GM23338 (cell line): Measurements from ENCODE around the gene DEFB124. TPM values are rescaled to one million over a fixed set of nuclear protein-coding genes. Genes with fewer than 3 reads are reported as not detected.

Source experiments
- ATAC-seq: fragments of 200-7000 bp; cut with Tn5 transposase; 3 replicates; pipeline ENCODE4 v1.9.1; 2020
- DNase-seq: peaks from one replicate; pipeline ENCODE4 v3.0.0-alpha.2; 2015; ENCODE audit warnings: low spot score
- H2AFZ ChIP-seq: fragments of 200-600 bp; sonication (generic); 2 replicates; pipeline ENCODE4 v1.8.0; 2016; ENCODE audit warnings: antibody characterized with exemption, mild to moderate bottlenecking, moderate library complexity
- H3F3A ChIP-seq: fragments of 200-600 bp; sonication (generic); replicated peaks from 2 replicates; pipeline ENCODE4 v1.8.0; 2017; ENCODE audit warnings: antibody characterized with exemption, mixed run types, low read depth
- H3K27ac ChIP-seq: fragments of 200-600 bp; sonication (generic); 2 replicates; pipeline ENCODE4 v1.6.1; 2016; ENCODE audit warnings: low read depth
- H3K27me3 ChIP-seq: fragments of 200-600 bp; sonication (generic); 2 replicates; pipeline ENCODE4 v1.8.0; 2016; ENCODE audit warnings: mild to moderate bottlenecking, mixed run types, moderate library complexity; ENCODE audit not compliant: insufficient read depth
- H3K36me3 ChIP-seq: fragments of 200-600 bp; sonication (generic); 2 replicates; pipeline ENCODE4 v1.8.0; 2016; ENCODE audit warnings: mild to moderate bottlenecking; ENCODE audit not compliant: insufficient read depth
- H3K4me1 ChIP-seq: fragments of 200-600 bp; sonication (generic); 2 replicates; pipeline ENCODE4 v1.8.0; 2016; ENCODE audit warnings: mild to moderate bottlenecking, moderate library complexity; ENCODE audit not compliant: insufficient read depth
- H3K4me2 ChIP-seq: fragments of 200-600 bp; sonication (generic); 2 replicates; pipeline ENCODE4 v1.7.1; 2017; ENCODE audit warnings: mixed run types
- H3K4me3 ChIP-seq: fragments of 200-600 bp; sonication (generic); 2 replicates; pipeline ENCODE4 v1.6.1; 2016; ENCODE audit warnings: mixed run types
- H3K79me2 ChIP-seq: fragments of 200-600 bp; sonication (generic); replicated peaks from 2 replicates; pipeline ENCODE4 v1.8.0; 2017; ENCODE audit warnings: mild to moderate bottlenecking; ENCODE audit not compliant: insufficient read depth
- H3K9me2 ChIP-seq: fragments of 200-600 bp; sonication (generic); 2 replicates; pipeline ENCODE4 v1.8.0; 2017; ENCODE audit not compliant: insufficient read depth
- H4K20me1 ChIP-seq: fragments of 200-600 bp; sonication (generic); replicated peaks from 2 replicates; pipeline ENCODE4 v1.8.0; 2017; ENCODE audit warnings: mild to moderate bottlenecking; ENCODE audit not compliant: insufficient read depth
- H3K27ac Mint-ChIP-seq: 2 replicates; pipeline ENCODE4 v1.8.0; 2020; ENCODE audit warnings: inconsistent platforms, mild to moderate bottlenecking, moderate library complexity, mixed read lengths
- H3K27me3 Mint-ChIP-seq: 3 replicates; pipeline ENCODE4 v1.8.0; 2022; ENCODE audit warnings: low read depth, mild to moderate bottlenecking, moderate library complexity, mixed read lengths, inconsistent platforms; ENCODE audit not compliant: insufficient read depth, poor library complexity
- H3K36me3 Mint-ChIP-seq: 3 replicates; pipeline ENCODE4 v1.8.0; 2021; ENCODE audit warnings: low read depth, mild to moderate bottlenecking, inconsistent platforms, moderate library complexity, mixed read lengths
- H3K4me1 Mint-ChIP-seq: 3 replicates; pipeline ENCODE4 v1.8.0; 2020; ENCODE audit warnings: mild to moderate bottlenecking, inconsistent platforms, mixed read lengths
- H3K4me3 Mint-ChIP-seq: 3 replicates; pipeline ENCODE4 v1.8.0; 2021; ENCODE audit warnings: moderate library complexity, mild to moderate bottlenecking, inconsistent platforms, mixed read lengths
- H3K9me3 Mint-ChIP-seq: 3 replicates; pipeline ENCODE4 v1.8.0; 2020; ENCODE audit warnings: moderate library complexity, mild to moderate bottlenecking, inconsistent platforms, mixed read lengths
- CREB1 ChIP-seq: fragments of 250-450 bp; sonication (Bioruptor Pico); IDR thresholded peaks from 2 replicates; pipeline ENCODE4 v1.5.0; 2020; ENCODE audit warnings: low read depth, mild to moderate bottlenecking, moderate library complexity
- CTCF ChIP-seq, 2 experiments: fragments of 200-600 bp in 1 of 2; sonication (generic) in 1 of 2; conservative IDR thresholded peaks; 2 replicates each; pipeline versions ENCODE4 v1.5.1 to v1.6.1; 2016 to 2017; ENCODE audit warnings: antibody characterized with exemption in 2 of 2, low read depth in 2 of 2, mild to moderate bottlenecking in 2 of 2, moderate library complexity in 1 of 2
- ETS1 ChIP-seq: IDR thresholded peaks from 2 replicates; pipeline ENCODE4 v1.6.1; 2016; ENCODE audit warnings: antibody characterized with exemption
- EZH2 ChIP-seq: fragments of 200-600 bp; sonication (generic); IDR thresholded peaks from one replicate; pipeline ENCODE4 v1.8.0; 2017; ENCODE audit warnings: antibody characterized with exemption, mild to moderate bottlenecking, low read depth; ENCODE audit not compliant: unreplicated experiment
- EZH2phosphoT487 ChIP-seq: fragments of 200-600 bp; sonication (generic); IDR thresholded peaks from one replicate; pipeline ENCODE4 v1.8.1; 2018; ENCODE audit warnings: antibody characterized with exemption; ENCODE audit not compliant: unreplicated experiment
- JUNB ChIP-seq: IDR thresholded peaks from one replicate; pipeline ENCODE4 v1.6.1; 2016; ENCODE audit warnings: antibody characterized with exemption; ENCODE audit not compliant: unreplicated experiment
- NANOG ChIP-seq: IDR thresholded peaks from 2 replicates; pipeline ENCODE4 v1.6.1; 2016; ENCODE audit warnings: antibody characterized with exemption, borderline replicate concordance
- POLR2AphosphoS5 ChIP-seq: IDR thresholded peaks from 2 replicates; pipeline ENCODE4 v1.6.1; 2016; ENCODE audit warnings: antibody characterized with exemption, low read depth
- REST ChIP-seq: IDR thresholded peaks from one replicate; pipeline ENCODE4 v1.6.1; 2018; ENCODE audit warnings: antibody characterized with exemption; ENCODE audit not compliant: unreplicated experiment
- STAT1 ChIP-seq: IDR thresholded peaks from one replicate; pipeline ENCODE4 v1.6.1; 2016; ENCODE audit warnings: antibody characterized with exemption; ENCODE audit not compliant: unreplicated experiment
- ZNF114 ChIP-seq: fragments of 250-450 bp; sonication (Bioruptor Pico); IDR thresholded peaks from 2 replicates; pipeline ENCODE4 v1.5.0; 2020; ENCODE audit warnings: mild to moderate bottlenecking, moderate library complexity
- ZNF331 ChIP-seq: fragments of 250-450 bp; sonication (Bioruptor Pico); IDR thresholded peaks from 2 replicates; pipeline ENCODE4 v1.5.0; 2020; ENCODE audit warnings: low read depth, mild to moderate bottlenecking, moderate library complexity
- polyA plus RNA-seq: library from polyadenylated mRNA; unstranded; fragments of >200 nt; fragmentation: Nextera tagmentation; extraction: Ambion mirVana; gene quantifications from 2 replicates; pipeline ENCODE4 v1.2.1, GENCODE V29; 2016
- total RNA-seq: library from RNA; depleted of rRNA; stranded (reverse); fragments of >200 nt; shearing (Covaris generic); gene quantifications from 2 replicates; pipeline ENCODE4 v1.2.3, GENCODE V29; 2014

DEFB124 gene
- total and polyA plus RNA-seq, 2 experiments from 2014 or later: 0.52 TPM; not detected in 1

GRCh38 chr20:31500527-31500926 is 25.6 kb upstream of the DEFB124 start (continued):
- TF ChIP-seq REST (no peak), ZNF331 (CRISPR knock-in tag) (no peak), NANOG (no peak), JUNB (no peak), STAT1 (no peak), POLR2AphosphoS5 (no peak), EZH2 (no peak), CTCF (conservative IDR thresholded peaks at IDR 0.05; ENCODE audit: low read depth in 2 of 2) (no peak)

GRCh38 chr20:31497838-31498540 is 23.1 kb upstream of the DEFB124 start:
- no peaks in the 10 kb centered on the region; the same call in 1 of the 3 replicates for H3K36me3 Mint-ChIP-seq
- H3K27me3 ChIP-seq: no peaks in the 10 kb centered on the region
- DNase-seq: peak; percentile 78

More at GRCh38 chr20:31497838-31498540, 23.1 kb upstream of the DEFB124 start:
- no peaks in the 10 kb centered on the region for H3K79me2 ChIP-seq
- Mint-ChIP-seq H3K4me3 (no peak overlapping the region), H3K27ac (no peak overlapping the region), H3K27me3 (peaks cover 9% of the 10 kb centered on the region), H3K9me3 (peaks cover 80% of the 10 kb centered on the region), H3K4me1 (no peaks in the 10 kb centered on the region)
- no peak overlapping the region for H3K27ac ChIP-seq
- H3F3A ChIP-seq: no peaks in the 10 kb centered on the region; the same call in 1 of the 2 replicates
- no peaks in the 10 kb centered on the region for H3K9me2 ChIP-seq
- H4K20me1 ChIP-seq: no peaks in the 10 kb centered on the region
- 0 out of 2 replicates have a peak overlapping the region, but pooled peaks have one; percentile 44 for H3K4me2 ChIP-seq
- peaks cover 7% of the 10 kb centered on the region for H3K4me1 ChIP-seq
- TF ChIP-seq EZH2phosphoT487: no peak
- TF ChIP-seq EZH2: no peak
- no peak for TF ChIP-seq ZNF114 (CRISPR knock-in tag)
- TF ChIP-seq REST: no peak
- no peak for TF ChIP-seq JUNB
- TF ChIP-seq CTCF (conservative IDR thresholded peaks at IDR 0.05; ENCODE audit: low read depth in 2 of 2): no peak
- no peak for TF ChIP-seq CREB1 (CRISPR knock-in tag)
- no peak for TF ChIP-seq NANOG
- no peak for TF ChIP-seq ETS1
- TF ChIP-seq STAT1: no peak
- TF ChIP-seq POLR2AphosphoS5: no peak
- TF ChIP-seq ZNF331 (CRISPR knock-in tag): no peak
- no peak for ATAC-seq
- no peaks in the 10 kb centered on the region for H3K36me3 ChIP-seq
- H3K4me3 ChIP-seq: no peak overlapping the region
- H2AFZ ChIP-seq: no peak overlapping the region; the same call in 1 of the 2 replicates
